HEK293 (cell line): ENCODE data around the gene MCM3AP.
A peak's percentile ranks its signal among the peaks of the same experiment; 100 is the strongest.

Experiments
- CTCF ChIA-PET: fragments of 350-600 bp; formaldehyde crosslinking; extraction: SDS; loops from one replicate; lab custom pipeline; 2021; ENCODE audit warnings: antibody characterized with exemption; lab: Yijun Ruan, JAX
- POLR2A ChIA-PET: fragments of 300-600 bp; formaldehyde crosslinking; extraction: SDS; loops from one replicate; lab custom pipeline; 2020; ENCODE audit warnings: antibody characterized with exemption, inconsistent platforms; lab: Yijun Ruan, JAX
- H3K27ac ChIP-seq: fragments of 200-500 bp; sonication (Bioruptor generic); 2 replicates; pipeline ENCODE4 v1.5.1; 2014; ENCODE audit warnings: low read depth, low read length, control low read depth, inconsistent platforms; ENCODE audit errors: extremely low read depth
- H3K36me3 ChIP-seq, 2 experiments: fragments of 200-500 bp in 1 of 2; sonication (Bioruptor generic) in 1 of 2; 1 replicate in 1 of 2; 2 replicates in 1 of 2; pipeline ENCODE4 v1.5.1; 2014 to 2017; ENCODE audit warnings: inconsistent platforms in 2 of 2, low read length in 2 of 2; ENCODE audit not compliant: control insufficient read depth in 2 of 2, insufficient read depth in 1 of 2
- H3K4me1 ChIP-seq: fragments of 200-500 bp; sonication (Bioruptor generic); 2 replicates; pipeline ENCODE4 v1.5.1; 2014; ENCODE audit warnings: mild to moderate bottlenecking, low read length, inconsistent platforms; ENCODE audit not compliant: control insufficient read depth, insufficient read depth
- H3K4me3 ChIP-seq: 2 replicates; pipeline ENCODE4 v1.5.1; 2011; ENCODE audit warnings: low read depth, mild to moderate bottlenecking, control low read depth, low read length, moderate library complexity
- H3K9me3 ChIP-seq: fragments of 200-500 bp; sonication (Bioruptor generic); 2 replicates; pipeline ENCODE4 v1.5.1; 2014; ENCODE audit warnings: low read depth, low read length, inconsistent platforms; ENCODE audit not compliant: control insufficient read depth, insufficient read depth
- GLIS1 ChIP-seq: fragments of 450-650 bp; formaldehyde crosslinking; IDR thresholded peaks from 2 replicates; pipeline ENCODE4 v1.5.1; 2016; ENCODE audit warnings: missing biosample characterization, missing genetic modification characterization
- MZF1 ChIP-seq: fragments of 450-650 bp; formaldehyde crosslinking; IDR thresholded peaks from 2 replicates; pipeline ENCODE4 v1.5.1; 2017; ENCODE audit warnings: missing biosample characterization, missing genetic modification characterization, borderline replicate concordance
- PRDM1 ChIP-seq: fragments of 450-650 bp; formaldehyde crosslinking; IDR thresholded peaks from 2 replicates; pipeline ENCODE4; 2016; ENCODE audit warnings: missing biosample characterization, missing genetic modification characterization
- SALL2 ChIP-seq: fragments of 450-650 bp; formaldehyde crosslinking; IDR thresholded peaks from 2 replicates; pipeline ENCODE4 v1.5.0; 2017; ENCODE audit warnings: missing biosample characterization, mild to moderate bottlenecking, missing genetic modification characterization, borderline replicate concordance
- SCRT2 ChIP-seq: fragments of 450-650 bp; formaldehyde crosslinking; IDR thresholded peaks from 2 replicates; pipeline ENCODE4 v1.5.1; 2016; ENCODE audit warnings: missing biosample characterization, missing genetic modification characterization
- ZBTB11 ChIP-seq: fragments of 450-650 bp; formaldehyde crosslinking; conservative IDR thresholded peaks from 2 replicates; pipeline ENCODE4 v1.5.1; 2016; ENCODE audit warnings: low read depth, missing biosample characterization, missing genetic modification characterization
- ZBTB20 ChIP-seq: fragments of 450-650 bp; formaldehyde crosslinking; IDR thresholded peaks from 2 replicates; pipeline ENCODE4 v1.5.1; 2016; ENCODE audit warnings: missing biosample characterization, missing genetic modification characterization
- ZBTB26 ChIP-seq: fragments of 450-650 bp; formaldehyde crosslinking; optimal IDR thresholded peaks from 2 replicates; pipeline ENCODE3; 2016; ENCODE audit warnings: missing biosample characterization, mild to moderate bottlenecking, missing genetic modification characterization
- ZIC2 ChIP-seq: fragments of 450-650 bp; formaldehyde crosslinking; IDR thresholded peaks from 2 replicates; pipeline ENCODE4 v1.5.1; 2016; ENCODE audit warnings: missing biosample characterization, missing genetic modification characterization
- ZNF112 ChIP-seq: fragments of 450-650 bp; formaldehyde crosslinking; IDR thresholded peaks from 2 replicates; pipeline ENCODE4 v1.5.0; 2017; ENCODE audit warnings: missing biosample characterization, missing genetic modification characterization
- ZNF114 ChIP-seq: fragments of 450-650 bp; formaldehyde crosslinking; IDR thresholded peaks from 2 replicates; pipeline ENCODE4 v1.5.0; 2017; ENCODE audit warnings: missing biosample characterization, missing genetic modification characterization
- ZNF121 ChIP-seq: fragments of 450-650 bp; formaldehyde crosslinking; IDR thresholded peaks from 2 replicates; pipeline ENCODE4 v1.5.1; 2016; ENCODE audit warnings: missing biosample characterization, missing genetic modification characterization
- ZNF19 ChIP-seq: fragments of 450-650 bp; formaldehyde crosslinking; IDR thresholded peaks from 2 replicates; pipeline ENCODE4; 2016; ENCODE audit warnings: missing biosample characterization, missing genetic modification characterization, low read depth
- ZNF362 ChIP-seq: fragments of 450-650 bp; formaldehyde crosslinking; IDR thresholded peaks from 2 replicates; pipeline ENCODE4 v1.5.1; 2016; ENCODE audit warnings: missing biosample characterization, missing genetic modification characterization
- ZNF404 ChIP-seq: fragments of 450-650 bp; formaldehyde crosslinking; IDR thresholded peaks from 2 replicates; pipeline ENCODE4 v1.5.1; 2017; ENCODE audit warnings: missing biosample characterization, missing genetic modification characterization
- ZNF48 ChIP-seq: fragments of 450-650 bp; formaldehyde crosslinking; IDR thresholded peaks from 2 replicates; pipeline ENCODE4 v1.5.1; 2016; ENCODE audit warnings: missing biosample characterization, missing genetic modification characterization
- ZNF529 ChIP-seq: fragments of 450-650 bp; formaldehyde crosslinking; IDR thresholded peaks from 2 replicates; pipeline ENCODE4 v1.5.1; 2017; ENCODE audit warnings: missing genetic modification characterization, missing biosample characterization; ENCODE audit not compliant: insufficient replicate concordance
- ZNF530 ChIP-seq: fragments of 450-650 bp; formaldehyde crosslinking; IDR thresholded peaks from 2 replicates; pipeline ENCODE4 v1.5.1; 2016; ENCODE audit warnings: low read depth, missing biosample characterization, missing genetic modification characterization
- ZNF596 ChIP-seq: fragments of 450-650 bp; IDR thresholded peaks from 2 replicates; pipeline ENCODE4 v1.5.0; 2018; ENCODE audit warnings: missing biosample characterization, mild to moderate bottlenecking, missing genetic modification characterization, moderate library complexity
- ZNF660 ChIP-seq: fragments of 450-650 bp; IDR thresholded peaks from 2 replicates; pipeline ENCODE4 v1.5.1; 2018; ENCODE audit warnings: missing biosample characterization, mild to moderate bottlenecking, missing genetic modification characterization
- ZNF664 ChIP-seq: fragments of 450-650 bp; formaldehyde crosslinking; IDR thresholded peaks from 2 replicates; pipeline ENCODE4 v1.5.1; 2016; ENCODE audit warnings: missing biosample characterization, missing genetic modification characterization
- ZNF670 ChIP-seq: fragments of 450-650 bp; formaldehyde crosslinking; IDR thresholded peaks from 2 replicates; pipeline ENCODE4 v1.5.1; 2016; ENCODE audit warnings: missing biosample characterization, missing genetic modification characterization, low read depth
- ZNF704 ChIP-seq: fragments of 450-650 bp; formaldehyde crosslinking; IDR thresholded peaks from 2 replicates; pipeline ENCODE4 v1.5.1; 2016; ENCODE audit warnings: missing biosample characterization, missing genetic modification characterization
- ZNF776 ChIP-seq: fragments of 450-650 bp; formaldehyde crosslinking; IDR thresholded peaks from 2 replicates; pipeline ENCODE4 v1.5.0; 2017; ENCODE audit warnings: missing biosample characterization, missing genetic modification characterization, borderline replicate concordance
- ZSCAN30 ChIP-seq: fragments of 450-650 bp; IDR thresholded peaks from 2 replicates; pipeline ENCODE4 v1.5.1; 2018; ENCODE audit warnings: missing biosample characterization, mild to moderate bottlenecking, missing genetic modification characterization, moderate library complexity

MCM3AP gene

GRCh38 chr21:46268371-46268770, 17.0 kb downstream of the MCM3AP start:
- Histone ChIP-seq H3K27ac (no peak overlapping the region), H3K9me3 (no peaks in the 10 kb centered on the region), H3K4me1 (no peaks in the 10 kb centered on the region)
- CTCF ChIA-PET = no interaction called here
- TF ChIP-seq MZF1 (no peak), ZNF660 (tag by site-specific recombination) (no peak), GLIS1 (no peak), ZNF704 (no peak), ZNF48 (tag by site-specific recombination) (no peak), ZNF19 (tag by site-specific recombination) (no peak), ZNF121 (tag by site-specific recombination) (no peak), ZNF664 (tag by site-specific recombination) (no peak), ZNF112 (tag by site-specific recombination) (no peak), ZNF530 (no peak), ZNF529 (tag by site-specific recombination) (no peak), ZNF114 (tag by site-specific recombination) (no peak), ZBTB20 (tag by site-specific recombination) (no peak), ZNF670 (no peak), PRDM1 (tag by site-specific recombination) (no peak), ZNF404 (tag by site-specific recombination) (no peak), ZNF596 (tag by site-specific recombination) (no peak)
- TF ChIP-seq, all 188 proteins: peak for 0
- no peak overlapping the region for H3K4me3 ChIP-seq
- POLR2A ChIA-PET = no interaction called here
- H3K36me3 ChIP-seq = peaks cover 65 to 92% of the 10 kb centered on the region in 2 experiments

- CTCF ChIA-PET = no interaction called here
- no peak for TF ChIP-seq ZBTB11 (tag by site-specific recombination)
- TF ChIP-seq, all 188 proteins: peak for 0
- H3K4me1 ChIP-seq = no peaks in the 10 kb centered on the region
- H3K27ac ChIP-seq = no peak overlapping the region
- no peaks in the 10 kb centered on the region for H3K9me3 ChIP-seq
- peaks cover 63 to 86% of the 10 kb centered on the region in 2 experiments for H3K36me3 ChIP-seq
- POLR2A ChIA-PET = interaction anchor here (1.0 kb wide), 1 partner anchor 10 kb away, joined by 3 read pairs; no protein-coding TSS in a partner anchor
- H3K4me3 ChIP-seq = no peak overlapping the region
These were observed 18.5 kb downstream of the MCM3AP start for GRCh38 chr21:46266946-46267345.

- no peaks in the 10 kb centered on the region for H3K9me3 ChIP-seq
- peaks cover 62 to 86% of the 10 kb centered on the region in 2 experiments for H3K36me3 ChIP-seq
- no peak overlapping the region for H3K4me3 ChIP-seq
- no peaks in the 10 kb centered on the region for H3K4me1 ChIP-seq
- H3K27ac ChIP-seq = no peak overlapping the region
- ChIA-PET CTCF (interaction anchor here (0.6 kb wide), 1 partner anchor 9 kb away, joined by 3 read pairs; no protein-coding TSS in a partner anchor), POLR2A (no interaction called here)
- no peak for TF ChIP-seq SALL2
- TF ChIP-seq ZBTB26 = peak; percentile 13
- TF ChIP-seq ZNF776 (tag by site-specific recombination) = no peak
- TF ChIP-seq ZNF362 (tag by site-specific recombination) = no peak
- no peak for TF ChIP-seq SCRT2 (tag by site-specific recombination)
- peak; percentile 93 for TF ChIP-seq ZIC2 (tag by site-specific recombination)
- TF ChIP-seq ZSCAN30 (tag by site-specific recombination) = no peak
These were observed 19.5 kb downstream of the MCM3AP start for GRCh38 chr21:46265736-46266525.
